Lung (tissue), 12 donors: ENCODE measurements around the gene GOLPH3. TPM values are rescaled to one million over a fixed set of nuclear protein-coding genes. Genes with fewer than 3 reads are reported as not detected.

Source experiments
- ATAC-seq: fragments of 200-7000 bp; cut with Tn5 transposase; one replicate; pipeline ENCODE4 v1.9.1; 2020; ENCODE audit warnings: moderate number of reproducible peaks; ENCODE audit not compliant: insufficient read depth, low FRiP score
- DNase-seq, 3 donors: peaks; one replicate each; pipeline ENCODE4 v3.0.0-alpha.2; 2013 to 2017
- H3K27ac ChIP-seq, 2 donors: one replicate each; pipeline ENCODE4 v1.5.1; 2013; ENCODE audit warnings: mild to moderate bottlenecking in 2 of 2, moderate library complexity in 2 of 2, control low read depth in 1 of 2, inconsistent platforms in 1 of 2, low read depth in 1 of 2, low read length in 1 of 2
- H3K27me3 ChIP-seq, 3 donors: one replicate each; pipeline ENCODE4 v1.5.1; 2013; ENCODE audit warnings: low read length in 2 of 3; ENCODE audit not compliant: control insufficient read depth in 3 of 3, insufficient read depth in 3 of 3
- H3K36me3 ChIP-seq, 4 donors: one replicate each; pipeline ENCODE4 v1.5.1; 2013; ENCODE audit warnings: low read length in 4 of 4, mild to moderate bottlenecking in 1 of 4, moderate library complexity in 1 of 4; ENCODE audit not compliant: control insufficient read depth in 4 of 4, insufficient read depth in 4 of 4
- H3K4me1 ChIP-seq, 5 donors: one replicate each; pipeline ENCODE4 v1.5.1; 2013; ENCODE audit warnings: low read length in 5 of 5, mild to moderate bottlenecking in 2 of 5, moderate library complexity in 1 of 5; ENCODE audit not compliant: control insufficient read depth in 5 of 5, insufficient read depth in 5 of 5
- H3K4me3 ChIP-seq: one replicate; pipeline ENCODE4 v1.5.1; 2013; ENCODE audit warnings: mild to moderate bottlenecking, control low read depth, moderate library complexity
- H3K9ac ChIP-seq, 2 donors: one replicate each; pipeline ENCODE4 v1.5.1; 2013; ENCODE audit warnings: low read length in 2 of 2, control low read depth in 1 of 2; ENCODE audit not compliant: insufficient read depth in 1 of 2
- H3K9me3 ChIP-seq, 4 donors: one replicate each; pipeline ENCODE4 v1.5.1; 2013; ENCODE audit warnings: low read length in 3 of 4, mild to moderate bottlenecking in 1 of 4, moderate library complexity in 1 of 4; ENCODE audit not compliant: control insufficient read depth in 4 of 4, insufficient read depth in 3 of 4
- WGBS, 2 donors: extraction: QIAGEN DNeasy Blood & Tissue Kit; methylation state at CpG; one replicate each; pipeline ENCODE4 v1.1.7; 2013; 5-methylcytosine and 5-hydroxymethylcytosine counted together
- polyA plus RNA-seq, 2 donors: library from polyadenylated mRNA; stranded (reverse); fragments of 200-250 nt; gene quantifications; one replicate each; pipeline ENCODE4 v1.2.1, GENCODE V29; 2013
- total RNA-seq, 2 donors: library from RNA; depleted of rRNA in 1 of 2; stranded (reverse); fragments of >200 nt in 1 of 2; gene quantifications; one replicate each; pipeline ENCODE4 v1.2.1, GENCODE V29; 2014 to 2021
- TF ChIP-seq, protein P1 (sequence below): IDR thresholded peaks from 2 replicates; pipeline ENCODE4 v1.5.1; 2012; ENCODE audit warnings: mild to moderate bottlenecking; ENCODE audit errors: control extremely low read depth, extremely low read depth
- donor health status: control.
- donor health status: control.
- donor health status: Bipolar disorder and iron deficiency.
- donor health status: healthy.
- donor health status: DM: yes; HTN: yes; CAD: no.

The GOLPH3 gene
- total and polyA plus RNA-seq, 4 donors, result 52.2 to 112 (median 69.9) TPM

- 85 to 89% methylated on average over 6 of the region's 6 CpGs for WGBS, 2 donors
- DNase-seq (no peak), ATAC-seq (no peak)
- peaks cover 0 to 8% (median 6%) of the 10 kb centered on the region in 5 donors for H3K4me1 ChIP-seq
- no peaks in the 10 kb centered on the region for H3K27me3 ChIP-seq
- TF ChIP-seq, protein P1, sequence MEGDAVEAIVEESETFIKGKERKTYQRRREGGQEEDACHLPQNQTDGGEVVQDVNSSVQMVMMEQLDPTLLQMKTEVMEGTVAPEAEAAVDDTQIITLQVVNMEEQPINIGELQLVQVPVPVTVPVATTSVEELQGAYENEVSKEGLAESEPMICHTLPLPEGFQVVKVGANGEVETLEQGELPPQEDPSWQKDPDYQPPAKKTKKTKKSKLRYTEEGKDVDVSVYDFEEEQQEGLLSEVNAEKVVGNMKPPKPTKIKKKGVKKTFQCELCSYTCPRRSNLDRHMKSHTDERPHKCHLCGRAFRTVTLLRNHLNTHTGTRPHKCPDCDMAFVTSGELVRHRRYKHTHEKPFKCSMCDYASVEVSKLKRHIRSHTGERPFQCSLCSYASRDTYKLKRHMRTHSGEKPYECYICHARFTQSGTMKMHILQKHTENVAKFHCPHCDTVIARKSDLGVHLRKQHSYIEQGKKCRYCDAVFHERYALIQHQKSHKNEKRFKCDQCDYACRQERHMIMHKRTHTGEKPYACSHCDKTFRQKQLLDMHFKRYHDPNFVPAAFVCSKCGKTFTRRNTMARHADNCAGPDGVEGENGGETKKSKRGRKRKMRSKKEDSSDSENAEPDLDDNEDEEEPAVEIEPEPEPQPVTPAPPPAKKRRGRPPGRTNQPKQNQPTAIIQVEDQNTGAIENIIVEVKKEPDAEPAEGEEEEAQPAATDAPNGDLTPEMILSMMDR, result no peak
- H3K9me3 ChIP-seq, result no peaks in the 10 kb centered on the region
- no peaks in the 10 kb centered on the region for H3K36me3 ChIP-seq
- no peak overlapping the region for H3K9ac ChIP-seq
- no peak overlapping the region for H3K27ac ChIP-seq
- H3K4me3 ChIP-seq, result no peak overlapping the region
Measured at GRCh38 chr5:32197032-32197431, 22.9 kb upstream of the GOLPH3 start.

GRCh38 chr5:32195265-32195664 lies 21.1 kb upstream of the GOLPH3 start:
- TF ChIP-seq, protein P1, result no peak
- WGBS, 2 donors, result 71 to 87% methylated on average over 5 of the region's 5 CpGs
- peak; percentile 50 for ATAC-seq

DNA sequence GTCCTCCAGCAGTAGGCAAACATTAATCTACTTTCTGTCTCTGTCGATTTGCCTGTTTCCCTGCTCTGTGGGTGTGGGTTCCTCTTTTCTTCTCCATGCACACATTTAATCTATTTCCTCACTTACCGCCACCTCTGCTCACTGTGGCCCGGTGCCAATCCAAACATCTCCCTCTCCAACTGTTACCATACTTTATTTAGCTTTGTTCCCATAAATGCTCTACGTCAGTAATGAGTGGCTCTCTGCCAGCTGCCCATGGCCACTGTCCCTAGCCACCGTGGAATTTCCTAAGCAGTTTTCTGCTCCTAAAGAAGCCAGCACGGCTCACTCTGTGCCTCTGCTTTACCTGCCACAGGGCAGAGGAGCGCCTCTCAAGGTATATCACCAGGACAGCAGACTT lies 19.5 kb upstream of the GOLPH3 start:
- WGBS, 2 donors, result 1 to 8% methylated on average over 7 of the region's 7 CpGs
- Histone ChIP-seq H3K9ac (peak overlapping the region; percentile 31 to 55), H3K4me3 (no peak overlapping the region), H3K4me1 (peaks cover 0 to 7% (median 2%) of the 10 kb centered on the region in 5 donors), H3K9me3 (no peaks in the 10 kb centered on the region), H3K36me3 (no peaks in the 10 kb centered on the region), H3K27ac (peak overlapping the region in 1 of 2 donors; percentile 85), H3K27me3 (no peaks in the 10 kb centered on the region)
- TF ChIP-seq, protein P1, result no peak
- peak; percentile 78 for ATAC-seq
- DNase-seq, result peak; percentile 90 to 93 (median 91)

More at GRCh38 chr5:32195265-32195664, 21.1 kb upstream of the GOLPH3 start:
- H3K36me3 ChIP-seq, result no peaks in the 10 kb centered on the region
- H3K9ac ChIP-seq, result no peak overlapping the region
- no peak overlapping the region for H3K4me3 ChIP-seq
- no peaks in the 10 kb centered on the region for H3K9me3 ChIP-seq
- peak in 1 of 3 donors; percentile 40 for DNase-seq
- H3K27me3 ChIP-seq, result no peaks in the 10 kb centered on the region
- peaks cover 0 to 7% (median 2%) of the 10 kb centered on the region in 5 donors for H3K4me1 ChIP-seq
- H3K27ac ChIP-seq, result no peak overlapping the region

GRCh38 chr5:32190095-32190494 lies 16.0 kb upstream of the GOLPH3 start:
- Histone ChIP-seq H3K36me3 (no peaks in the 10 kb centered on the region), H3K27ac (no peak overlapping the region), H3K9ac (no peak overlapping the region), H3K4me3 (no peak overlapping the region), H3K27me3 (no peaks in the 10 kb centered on the region), H3K4me1 (peaks cover 0 to 7% (median 2%) of the 10 kb centered on the region in 5 donors), H3K9me3 (peaks cover 0 to 3% (median 0%) of the 10 kb centered on the region in 4 donors)
- DNase-seq, result peak; percentile 53 to 76 (median 71)
- WGBS, 2 donors, result 26 to 61% methylated on average over 5 of the region's 5 CpGs
- ATAC-seq, result no peak
- TF ChIP-seq, protein P1, result no peak
